ENCODE measurements around the gene MAN1A1.

Gene MAN1A1

DNA sequence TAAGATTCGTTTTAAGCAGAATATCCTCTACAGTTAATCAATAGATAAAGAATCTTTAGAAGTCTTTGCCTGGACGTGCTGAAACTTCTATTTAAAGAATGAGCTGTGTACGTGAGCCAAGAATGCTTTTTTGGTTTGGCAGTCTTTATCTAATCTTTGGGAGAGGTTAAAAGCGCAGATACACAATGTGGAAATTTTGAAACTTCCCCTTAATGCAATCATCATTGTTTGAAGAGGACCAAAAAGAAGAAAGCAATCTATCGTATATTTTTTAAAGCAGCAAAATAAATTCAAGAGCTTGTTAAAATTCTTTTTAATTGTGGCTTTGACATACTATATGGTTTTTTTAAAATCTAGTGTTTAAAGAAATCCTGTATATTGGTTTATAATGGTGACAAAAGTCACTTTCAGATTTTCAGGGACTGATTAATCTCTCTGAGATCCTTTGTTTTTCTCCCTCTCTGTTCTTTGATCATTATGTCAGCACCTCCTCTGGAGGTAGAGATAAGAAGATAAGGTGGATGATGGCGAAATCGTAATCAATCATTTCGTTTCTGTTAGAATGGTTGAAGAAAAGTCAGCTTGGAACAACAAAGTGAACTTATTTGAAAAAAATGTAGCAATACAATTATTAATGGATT lies 179.0 kb downstream of the MAN1A1 start:
- TF ChIP-seq NFIC (IDR thresholded peaks at IDR 0.05) (no peak), EP300 (IDR thresholded peaks at IDR 0.05; ENCODE audit: borderline replicate concordance) (no peak), FOXM1 (IDR thresholded peaks at IDR 0.05; ENCODE audit: borderline replicate concordance, low read depth) (no peak), CREB1 (IDR thresholded peaks at IDR 0.05; ENCODE audit: low read depth) (no peak), TAF1 (IDR thresholded peaks at IDR 0.05; ENCODE audit: low read depth) (no peak), YY1 (IDR thresholded peaks at IDR 0.05; ENCODE audit: low read depth) (no peak), TCF12 (IDR thresholded peaks at IDR 0.05; ENCODE audit: low read depth) (no peak), CEBPB (IDR thresholded peaks at IDR 0.05) (no peak), TEAD4 (IDR thresholded peaks at IDR 0.05) (no peak)
- TF ChIP-seq, protein P1, sequence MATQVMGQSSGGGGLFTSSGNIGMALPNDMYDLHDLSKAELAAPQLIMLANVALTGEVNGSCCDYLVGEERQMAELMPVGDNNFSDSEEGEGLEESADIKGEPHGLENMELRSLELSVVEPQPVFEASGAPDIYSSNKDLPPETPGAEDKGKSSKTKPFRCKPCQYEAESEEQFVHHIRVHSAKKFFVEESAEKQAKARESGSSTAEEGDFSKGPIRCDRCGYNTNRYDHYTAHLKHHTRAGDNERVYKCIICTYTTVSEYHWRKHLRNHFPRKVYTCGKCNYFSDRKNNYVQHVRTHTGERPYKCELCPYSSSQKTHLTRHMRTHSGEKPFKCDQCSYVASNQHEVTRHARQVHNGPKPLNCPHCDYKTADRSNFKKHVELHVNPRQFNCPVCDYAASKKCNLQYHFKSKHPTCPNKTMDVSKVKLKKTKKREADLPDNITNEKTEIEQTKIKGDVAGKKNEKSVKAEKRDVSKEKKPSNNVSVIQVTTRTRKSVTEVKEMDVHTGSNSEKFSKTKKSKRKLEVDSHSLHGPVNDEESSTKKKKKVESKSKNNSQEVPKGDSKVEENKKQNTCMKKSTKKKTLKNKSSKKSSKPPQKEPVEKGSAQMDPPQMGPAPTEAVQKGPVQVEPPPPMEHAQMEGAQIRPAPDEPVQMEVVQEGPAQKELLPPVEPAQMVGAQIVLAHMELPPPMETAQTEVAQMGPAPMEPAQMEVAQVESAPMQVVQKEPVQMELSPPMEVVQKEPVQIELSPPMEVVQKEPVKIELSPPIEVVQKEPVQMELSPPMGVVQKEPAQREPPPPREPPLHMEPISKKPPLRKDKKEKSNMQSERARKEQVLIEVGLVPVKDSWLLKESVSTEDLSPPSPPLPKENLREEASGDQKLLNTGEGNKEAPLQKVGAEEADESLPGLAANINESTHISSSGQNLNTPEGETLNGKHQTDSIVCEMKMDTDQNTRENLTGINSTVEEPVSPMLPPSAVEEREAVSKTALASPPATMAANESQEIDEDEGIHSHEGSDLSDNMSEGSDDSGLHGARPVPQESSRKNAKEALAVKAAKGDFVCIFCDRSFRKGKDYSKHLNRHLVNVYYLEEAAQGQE (IDR thresholded peaks at IDR 0.05; ENCODE audit: low read depth) = no peak
- TF ChIP-seq, protein P2, sequence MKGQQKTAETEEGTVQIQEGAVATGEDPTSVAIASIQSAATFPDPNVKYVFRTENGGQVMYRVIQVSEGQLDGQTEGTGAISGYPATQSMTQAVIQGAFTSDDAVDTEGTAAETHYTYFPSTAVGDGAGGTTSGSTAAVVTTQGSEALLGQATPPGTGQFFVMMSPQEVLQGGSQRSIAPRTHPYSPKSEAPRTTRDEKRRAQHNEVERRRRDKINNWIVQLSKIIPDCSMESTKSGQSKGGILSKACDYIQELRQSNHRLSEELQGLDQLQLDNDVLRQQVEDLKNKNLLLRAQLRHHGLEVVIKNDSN (IDR thresholded peaks at IDR 0.05) = no peak
- TF ChIP-seq, protein P3, sequence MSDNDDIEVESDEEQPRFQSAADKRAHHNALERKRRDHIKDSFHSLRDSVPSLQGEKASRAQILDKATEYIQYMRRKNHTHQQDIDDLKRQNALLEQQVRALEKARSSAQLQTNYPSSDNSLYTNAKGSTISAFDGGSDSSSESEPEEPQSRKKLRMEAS (IDR thresholded peaks at IDR 0.05) = no peak

DNA sequence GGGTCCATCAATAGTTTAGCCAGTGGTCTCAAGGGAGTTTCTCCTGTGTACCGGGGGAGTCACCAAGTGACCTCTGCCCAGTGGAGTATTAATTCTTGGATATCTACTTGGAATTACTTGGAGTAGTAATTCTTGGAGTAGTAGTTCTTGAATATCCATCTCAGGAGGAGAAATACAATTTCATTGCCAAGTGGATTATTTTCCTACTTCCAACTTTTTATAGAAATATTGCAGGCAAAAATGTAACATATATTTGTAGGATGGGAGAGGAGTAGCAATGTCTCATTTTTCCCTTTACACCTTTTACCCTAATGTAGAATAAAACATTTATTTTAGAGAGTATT lies 179.5 kb downstream of the MAN1A1 start:
- TF ChIP-seq, protein P2 (IDR thresholded peaks at IDR 0.05) = no peak
- TF ChIP-seq CEBPB (IDR thresholded peaks at IDR 0.05) (no peak), TEAD4 (IDR thresholded peaks at IDR 0.05) (no peak), NFIC (IDR thresholded peaks at IDR 0.05) (no peak), YY1 (IDR thresholded peaks at IDR 0.05; ENCODE audit: low read depth) (no peak), FOXM1 (IDR thresholded peaks at IDR 0.05; ENCODE audit: borderline replicate concordance, low read depth) (no peak), TCF12 (IDR thresholded peaks at IDR 0.05; ENCODE audit: low read depth) (no peak), RAD21 (IDR thresholded peaks at IDR 0.05; ENCODE audit: low read depth) (no peak), EP300 (IDR thresholded peaks at IDR 0.05; ENCODE audit: borderline replicate concordance) (no peak), EGR1 (IDR thresholded peaks at IDR 0.05) (no peak), CREB1 (IDR thresholded peaks at IDR 0.05; ENCODE audit: low read depth) (no peak), TAF1 (IDR thresholded peaks at IDR 0.05; ENCODE audit: low read depth) (no peak), ZBTB7A (IDR thresholded peaks at IDR 0.05; ENCODE audit: low read depth) (no peak)
- TF ChIP-seq, protein P1 (IDR thresholded peaks at IDR 0.05; ENCODE audit: low read depth) = no peak
- TF ChIP-seq, protein P3 (IDR thresholded peaks at IDR 0.05) = no peak

GRCh38 chr6:119166024-119166784 lies 183.4 kb downstream of the MAN1A1 start:
- TF ChIP-seq CREB1 (IDR thresholded peaks at IDR 0.05; ENCODE audit: low read depth) = no peak
- no peak for TF ChIP-seq EP300 (IDR thresholded peaks at IDR 0.05; ENCODE audit: borderline replicate concordance)
- no peak for TF ChIP-seq ZBTB7A (IDR thresholded peaks at IDR 0.05; ENCODE audit: low read depth)
- no peak for TF ChIP-seq RAD21 (IDR thresholded peaks at IDR 0.05; ENCODE audit: low read depth)
- TF ChIP-seq CEBPB (IDR thresholded peaks at IDR 0.05) = no peak
- TF ChIP-seq, protein P1 (IDR thresholded peaks at IDR 0.05; ENCODE audit: low read depth) = no peak
- TF ChIP-seq FOXM1 (IDR thresholded peaks at IDR 0.05; ENCODE audit: borderline replicate concordance, low read depth) = no peak
- no peak for TF ChIP-seq TCF12 (IDR thresholded peaks at IDR 0.05; ENCODE audit: low read depth)
- TF ChIP-seq NFIC (IDR thresholded peaks at IDR 0.05) = no peak
- no peak for TF ChIP-seq EGR1 (IDR thresholded peaks at IDR 0.05)
- TF ChIP-seq, protein P2 (IDR thresholded peaks at IDR 0.05) = no peak
- TF ChIP-seq, protein P3 (IDR thresholded peaks at IDR 0.05) = no peak
- no peak for TF ChIP-seq TAF1 (IDR thresholded peaks at IDR 0.05; ENCODE audit: low read depth)

Measured in Ishikawa (cell line).